H1 (cell line): ENCODE data around the gene TGM3. TPM values are rescaled to one million over a fixed set of nuclear protein-coding genes. Genes with fewer than 3 reads are reported as not detected.

Source experiments
- CTCF ChIA-PET: fragments of 300-600 bp; sonication (Branson Sonifier 250); formaldehyde crosslinking; loops from one replicate; lab custom pipeline; 2021; ENCODE audit not compliant: partially characterized antibody; lab: Charles Lee
- POLR2A ChIA-PET: fragments of 300-600 bp; sonication (Branson Sonifier 250); formaldehyde crosslinking; loops from one replicate; lab custom pipeline; 2021; ENCODE audit warnings: inconsistent platforms; ENCODE audit not compliant: partially characterized antibody; lab: Charles Lee
- DNase-seq, 2 experiments: peaks; one replicate each; pipeline versions ENCODE4 v3.0.0 to v3.0.0-alpha.2; 2010 to 2022; ENCODE audit warnings: low spot score in 2 of 2, low read depth in 1 of 2, mixed read lengths in 1 of 2
- FAIRE-seq: peaks from 2 replicates; lab custom pipeline; 2011; peaks lifted over from hg19 to GRCh38; lab: Jason Lieb, UNC
- H2AFZ ChIP-seq: 2 replicates; pipeline ENCODE4 v1.8.1; 2012; ENCODE audit warnings: low read length, inconsistent platforms
- H2AK5ac ChIP-seq: 2 replicates; pipeline ENCODE4 v1.6.1; 2013; ENCODE audit warnings: low read depth, low read length
- H2BK120ac ChIP-seq: replicated peaks from 2 replicates; pipeline ENCODE3; 2013; ENCODE audit warnings: low read depth, low read length, inconsistent platforms
- H2BK12ac ChIP-seq: 2 replicates; pipeline ENCODE4 v1.6.1; 2013; ENCODE audit warnings: low read depth, low read length
- H2BK15ac ChIP-seq: 2 replicates; pipeline ENCODE4 v1.6.1; 2013; ENCODE audit warnings: low read length
- H2BK20ac ChIP-seq: 2 replicates; pipeline ENCODE4 v1.6.1; 2013; ENCODE audit warnings: low read length
- H2BK5ac ChIP-seq: 2 replicates; pipeline ENCODE4 v1.6.1; 2013; ENCODE audit warnings: low read depth, low read length
- H3K14ac ChIP-seq: 2 replicates; pipeline ENCODE4 v1.6.1; 2013; ENCODE audit warnings: inconsistent platforms; ENCODE audit not compliant: insufficient read length
- H3K18ac ChIP-seq: 2 replicates; pipeline ENCODE4 v1.6.1; 2013; ENCODE audit warnings: low read length; ENCODE audit errors: extremely low read depth
- H3K23ac ChIP-seq: 2 replicates; pipeline ENCODE4 v1.6.1; 2013; ENCODE audit warnings: inconsistent platforms; ENCODE audit not compliant: insufficient read length
- H3K23me2 ChIP-seq: 2 replicates; pipeline ENCODE4 v1.6.1; 2013; ENCODE audit warnings: low read depth, low read length
- H3K27ac ChIP-seq: 2 replicates; pipeline ENCODE4 v1.6.1; 2011; ENCODE audit warnings: low read depth, low read length, inconsistent platforms
- H3K27me3 ChIP-seq, 4 experiments: replicated peaks in 1 of 4; 1 replicate in 1 of 4; 2 replicates in 3 of 4; pipeline versions ENCODE4 v1.6.1 to v1.8.1; 2011 to 2013; ENCODE audit warnings: low read length in 3 of 4, mild to moderate bottlenecking in 3 of 4, inconsistent platforms in 2 of 4, mixed read lengths in 2 of 4, moderate library complexity in 1 of 4; ENCODE audit not compliant: control insufficient read depth in 3 of 4, insufficient read depth in 3 of 4; ENCODE audit errors: extremely low read depth in 1 of 4
- H3K36me3 ChIP-seq, 4 experiments: 2 replicates each; pipeline versions ENCODE4 v1.6.1 to v1.8.1; 2011 to 2013; ENCODE audit warnings: mild to moderate bottlenecking in 4 of 4, low read length in 3 of 4, moderate library complexity in 2 of 4, control low read depth in 1 of 4, inconsistent platforms in 1 of 4; ENCODE audit not compliant: insufficient read depth in 4 of 4, control insufficient read depth in 2 of 4
- H3K4ac ChIP-seq: replicated peaks from 2 replicates; pipeline ENCODE3; 2013; ENCODE audit warnings: low read length, low read depth, mixed read lengths, inconsistent platforms; ENCODE audit not compliant: insufficient read length
- H3K4me1 ChIP-seq, 4 experiments: replicated peaks in 1 of 4; 1 replicate in 1 of 4; 2 replicates in 3 of 4; pipeline versions ENCODE4 v1.6.1 to v1.8.1; 2011 to 2013; ENCODE audit warnings: low read length in 3 of 4, inconsistent platforms in 2 of 4, mixed read lengths in 1 of 4; ENCODE audit not compliant: insufficient read depth in 4 of 4, control insufficient read depth in 3 of 4
- H3K4me2 ChIP-seq, 2 experiments: 2 replicates each; pipeline versions ENCODE4 v1.6.1 to v1.8.1; 2011 to 2013; ENCODE audit warnings: low read depth in 2 of 2, low read length in 2 of 2, control low read depth in 1 of 2, inconsistent platforms in 1 of 2, mild to moderate bottlenecking in 1 of 2; ENCODE audit not compliant: insufficient read depth in 1 of 2
- H3K4me3 ChIP-seq, 4 experiments: fragments of 200-600, 300-600 bp in 1 of 4; sonication (generic), shearing (Covaris generic), sonication (Bioruptor Twin) in 1 of 4; 2 replicates each; pipeline versions ENCODE4 v1.5.1 to v1.8.1; 2011 to 2016; ENCODE audit warnings: low read length in 4 of 4, low read depth in 3 of 4, control low read depth in 2 of 4, inconsistent platforms in 2 of 4, mild to moderate bottlenecking in 2 of 4, mixed read lengths in 1 of 4, moderate library complexity in 1 of 4; ENCODE audit not compliant: insufficient read depth in 2 of 4; ENCODE audit errors: extremely low read depth in 1 of 4
- H3K56ac ChIP-seq: replicated peaks from 2 replicates; pipeline ENCODE3; 2013; ENCODE audit warnings: low read depth, mild to moderate bottlenecking, mixed read lengths, low read length, inconsistent platforms; ENCODE audit not compliant: insufficient read length
- H3K79me1 ChIP-seq: 2 replicates; pipeline ENCODE4 v1.6.1; 2013; ENCODE audit warnings: low read depth, low read length, control low read depth
- H3K79me2 ChIP-seq, 2 experiments: 2 replicates each; pipeline versions ENCODE4 v1.6.1 to v1.8.1; 2012 to 2013; ENCODE audit warnings: low read length in 2 of 2, mild to moderate bottlenecking in 2 of 2, inconsistent platforms in 1 of 2; ENCODE audit not compliant: insufficient read depth in 2 of 2, control insufficient read depth in 1 of 2
- H3K9ac ChIP-seq, 4 experiments: replicated peaks in 1 of 4; 1 replicate in 1 of 4; 2 replicates in 3 of 4; pipeline versions ENCODE4 v1.6.1 to v1.8.1; 2011 to 2013; ENCODE audit warnings: low read depth in 3 of 4, low read length in 3 of 4, control low read depth in 2 of 4, mild to moderate bottlenecking in 2 of 4, moderate library complexity in 2 of 4, inconsistent platforms in 1 of 4; ENCODE audit errors: extremely low read depth in 1 of 4
- H3K9me3 ChIP-seq, 2 experiments: 2 replicates each; pipeline versions ENCODE4 v1.6.1 to v1.8.1; 2012 to 2013; ENCODE audit warnings: mild to moderate bottlenecking in 2 of 2, moderate library complexity in 2 of 2, control low read depth in 1 of 2, inconsistent platforms in 1 of 2, low read depth in 1 of 2, low read length in 1 of 2, mixed read lengths in 1 of 2; ENCODE audit not compliant: insufficient read depth in 2 of 2
- H4K20me1 ChIP-seq, 2 experiments: replicated peaks in 1 of 2; 2 replicates each; pipeline versions ENCODE3 to v1.8.1; 2011 to 2013; ENCODE audit warnings: inconsistent platforms in 2 of 2, low read length in 2 of 2, mild to moderate bottlenecking in 1 of 2; ENCODE audit not compliant: insufficient read depth in 2 of 2, control insufficient read depth in 1 of 2
- H4K5ac ChIP-seq: 2 replicates; pipeline ENCODE4 v1.6.1; 2013; ENCODE audit warnings: low read length, low read depth, mixed read lengths, inconsistent platforms; ENCODE audit not compliant: insufficient read length
- H4K8ac ChIP-seq: 2 replicates; pipeline ENCODE4 v1.8.0; 2013; ENCODE audit warnings: mild to moderate bottlenecking, moderate library complexity, low read length, inconsistent platforms; ENCODE audit not compliant: insufficient read depth; ENCODE audit errors: extremely low read depth
- H4K91ac ChIP-seq: replicated peaks from 2 replicates; pipeline ENCODE3; 2013; ENCODE audit warnings: low read length, mixed read lengths, inconsistent platforms; ENCODE audit not compliant: insufficient read length
- JUND ChIP-seq: IDR thresholded peaks from 2 replicates; pipeline ENCODE4 v1.6.1; 2011; ENCODE audit warnings: mild to moderate bottlenecking, improper control_type of control experiment, low read length
- NRF1 ChIP-seq: IDR thresholded peaks from 2 replicates; pipeline ENCODE4 v1.6.1; 2011; ENCODE audit warnings: mild to moderate bottlenecking, low read depth, low read length, improper control_type of control experiment
- TBP ChIP-seq: IDR thresholded peaks from 2 replicates; pipeline ENCODE4 v1.6.1; 2011; ENCODE audit warnings: low read depth, low read length, improper control_type of control experiment
- YY1 ChIP-seq: IDR thresholded peaks from 2 replicates; pipeline ENCODE4 v1.6.1; 2011; ENCODE audit warnings: low read depth, mild to moderate bottlenecking, low read length
- WGBS, 2 experiments: shearing (Covaris generic) in 1 of 2; methylation state at CpG; one replicate each; pipeline versions ENCODE4 v1.1.6 to v1.1.7; 2013 to 2015; ENCODE audit warnings: low lambda C conversion rate in 2 of 2, mixed read lengths in 2 of 2, inconsistent platforms in 1 of 2, low coverage in 1 of 2, missing lambda C conversion rate in 1 of 2; ENCODE audit not compliant: insufficient replicate concordance in 2 of 2, insufficient coverage in 1 of 2, insufficient read length in 1 of 2; ENCODE audit errors: extremely low coverage in 1 of 2, missing lambda C conversion rate in 1 of 2; 5-methylcytosine and 5-hydroxymethylcytosine counted together
- polyA plus RNA-seq, 7 experiments: library from polyadenylated mRNA; depleted of rRNA in 3 of 7; stranded (reverse) in 5 of 7; unstranded in 2 of 7; fragments of >200 nt in 5 of 7; fragments of 200-250 nt in 2 of 7; gene quantifications; 1 replicate in 5 of 7; 2 replicates in 1 of 7; 4 replicates in 1 of 7; pipeline versions ENCODE4 v1.2.1 to v1.2.3, GENCODE V29; 2011 to 2013; ENCODE audit warnings: missing spikeins in 2 of 7, mixed read lengths in 2 of 7
- total RNA-seq: library from RNA; stranded (reverse); fragmentation: NEBNext Ultra II Directional; extraction: Animal tissue kit (Norgen Biotek cat#: 25700); gene quantifications from 2 replicates; pipeline ENCODE4 v1.2.1, GENCODE V29; 2021

Gene TGM3
- total and polyA plus RNA-seq, 2 of the 8 experiments (the other 6 are each of a cell fraction or from before 2014, with no cell fraction given): 0.12 TPM; not detected in 1

DNA sequence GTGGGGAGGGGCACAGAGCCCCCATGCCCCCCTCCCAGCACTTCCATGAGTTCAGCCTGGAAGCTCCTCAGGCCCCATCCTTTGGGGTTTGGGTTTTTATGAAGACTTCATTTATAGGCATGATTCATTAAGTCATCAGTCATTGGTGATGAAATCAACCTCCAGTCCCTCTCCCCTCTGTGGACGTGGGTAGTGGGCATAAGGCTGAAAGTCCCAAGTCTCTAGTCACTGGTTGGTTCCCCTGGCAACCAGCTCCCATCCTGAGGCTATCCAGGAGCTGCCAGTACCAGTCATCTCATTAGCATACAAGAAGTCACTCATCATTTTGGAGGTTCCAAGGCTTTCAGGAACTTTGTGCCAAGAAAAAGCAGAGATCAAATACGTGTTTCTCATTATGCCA lies 9.2 kb downstream of the TGM3 start:
- Histone ChIP-seq H3K27me3 (no peaks in the 10 kb centered on the region; a peak in 1 of 7 replicates), H3K14ac (no peak overlapping the region), H2BK20ac (no peak overlapping the region), H4K20me1 (no peaks in the 10 kb centered on the region), H4K5ac (no peak overlapping the region), H3K4me2 (no peak overlapping the region), H3K4me1 (no peaks in the 10 kb centered on the region), H2AFZ (no peak overlapping the region), H3K27ac (no peak overlapping the region), H4K91ac (no peak overlapping the region), H3K79me1 (no peaks in the 10 kb centered on the region), H3K18ac (no peak overlapping the region), H3K9me3 (no peaks in the 10 kb centered on the region), H3K36me3 (no peaks in the 10 kb centered on the region), H2BK12ac (no peak overlapping the region), H3K79me2 (no peaks in the 10 kb centered on the region), H3K9ac (no peak overlapping the region), H2BK15ac (no peak overlapping the region), H3K23ac (no peak overlapping the region), H4K8ac (no peak overlapping the region), H2BK120ac (no peak overlapping the region), H3K23me2 (no peaks in the 10 kb centered on the region), H2BK5ac (no peak overlapping the region), H3K4me3 (no peak overlapping the region), H3K4ac (no peak overlapping the region), H2AK5ac (no peak overlapping the region), H3K56ac (no peak overlapping the region)
- TF ChIP-seq TBP (no peak), JUND (no peak), NRF1 (no peak), YY1 (no peak)
- no peak for DNase-seq
- CTCF ChIA-PET: interaction anchor here (0.7 to 1.9 kb wide), 8 partner anchors 11 to 68 kb away, joined by 3 to 5 read pairs (median 3); no protein-coding TSS in a partner anchor
- FAIRE-seq: no peak
- WGBS, 2 experiments: 38% methylated on average over 2 of the region's 2 CpGs; no CpG with 5 or more reads in 1 of the 2 experiments
- POLR2A ChIA-PET: interaction anchor here (0.5 kb wide), 1 partner anchor 1154 kb away, joined by 4 read pairs; no protein-coding TSS in a partner anchor
